Caco-2 (cell line): ENCODE measurements around the gene FAM83F. TPM values are rescaled to one million over a fixed set of nuclear protein-coding genes. Genes with fewer than 3 reads are reported as not detected.

Source experiments
- BruUV-seq: library from RNA; stranded (reverse); fragments of 400-500 nt; replicated peaks from 2 replicates; lab custom pipeline; 2021; lab: Mats Ljungman, UMichigan
- CTCF ChIA-PET: fragments of 300-600 bp; sonication (Branson Sonifier 250); formaldehyde crosslinking; loops from one replicate; lab custom pipeline; 2022; ENCODE audit warnings: antibody characterized with exemption; lab: Charles Lee
- POLR2A ChIA-PET: fragments of 300-600 bp; sonication (Branson Sonifier 250); formaldehyde crosslinking; loops from one replicate; lab custom pipeline; 2022; ENCODE audit warnings: antibody characterized with exemption; lab: Charles Lee
- DNase-seq, 2 experiments: peaks; one replicate each; pipeline versions ENCODE4 v3.0.0 to v3.0.0-alpha.2; 2020 to 2022
- H3K27me3 ChIP-seq: replicated peaks from 2 replicates; pipeline ENCODE4 v1.6.0; 2011; ENCODE audit warnings: low read length; ENCODE audit not compliant: control insufficient read depth, insufficient read depth
- H3K36me3 ChIP-seq: 2 replicates; pipeline ENCODE4 v1.5.1; 2011; ENCODE audit warnings: low read length; ENCODE audit not compliant: control insufficient read depth, insufficient read depth
- H3K4me1 ChIP-seq: fragments of 250-450 bp; sonication (Bioruptor Pico); 2 replicates; pipeline ENCODE4 v1.5.1; 2020; ENCODE audit warnings: mild to moderate bottlenecking
- H3K4me3 ChIP-seq: 2 replicates; pipeline ENCODE4 v1.5.1; 2011; ENCODE audit warnings: low read depth, mild to moderate bottlenecking, control low read depth, low read length
- H3K9me3 ChIP-seq: fragments of 250-450 bp; sonication (Bioruptor Pico); 2 replicates; pipeline ENCODE4 v1.5.1; 2020; ENCODE audit warnings: mild to moderate bottlenecking, moderate library complexity
- H3K27ac Mint-ChIP-seq: one replicate; pipeline ENCODE4 v1.8.0; 2022; ENCODE audit warnings: mixed read lengths; ENCODE audit not compliant: unreplicated experiment
- H3K27me3 Mint-ChIP-seq: one replicate; pipeline ENCODE4 v1.8.0; 2022; ENCODE audit warnings: mixed read lengths; ENCODE audit not compliant: insufficient read depth, unreplicated experiment
- H3K36me3 Mint-ChIP-seq: one replicate; pipeline ENCODE4 v1.8.0; 2022; ENCODE audit warnings: mild to moderate bottlenecking, mixed read lengths; ENCODE audit not compliant: insufficient read depth, unreplicated experiment
- H3K4me1 Mint-ChIP-seq: one replicate; pipeline ENCODE4 v1.8.0; 2022; ENCODE audit warnings: low read depth, mixed read lengths; ENCODE audit not compliant: unreplicated experiment
- H3K4me3 Mint-ChIP-seq: one replicate; pipeline ENCODE4 v1.8.0; 2022; ENCODE audit warnings: mild to moderate bottlenecking, moderate library complexity, mixed read lengths; ENCODE audit not compliant: unreplicated experiment
- H3K9me3 Mint-ChIP-seq: one replicate; pipeline ENCODE4 v1.8.0; 2022; ENCODE audit warnings: mixed read lengths; ENCODE audit not compliant: unreplicated experiment
- CTCF ChIP-seq, 2 experiments: fragments of 200-600 bp in 1 of 2; IDR thresholded peaks; 1 replicate in 1 of 2; 2 replicates in 1 of 2; pipeline versions ENCODE4 v1.5.1 to v1.8.0; 2011 to 2022; ENCODE audit warnings: antibody characterized with exemption in 1 of 2, control low read depth in 1 of 2, inconsistent platforms in 1 of 2, low read depth in 1 of 2, low read length in 1 of 2, mild to moderate bottlenecking in 1 of 2, moderate library complexity in 1 of 2; ENCODE audit not compliant: insufficient read depth in 1 of 2, severe bottlenecking in 1 of 2, unreplicated experiment in 1 of 2
- intact Hi-C: fragments of 100-400 bp; cut with micrococcal nuclease; formaldehyde crosslinking; loops from one replicate; pipeline ENCODE4 v1.10.0; 2022; ENCODE audit not compliant: unreplicated experiment
- total RNA-seq: library from RNA; stranded (reverse); gene quantifications from 2 replicates; pipeline ENCODE4 v1.2.3, GENCODE V29; 2022

FAM83F gene
- total RNA-seq, 1 experiment from 2014 or later, result 20.0 TPM

DNA sequence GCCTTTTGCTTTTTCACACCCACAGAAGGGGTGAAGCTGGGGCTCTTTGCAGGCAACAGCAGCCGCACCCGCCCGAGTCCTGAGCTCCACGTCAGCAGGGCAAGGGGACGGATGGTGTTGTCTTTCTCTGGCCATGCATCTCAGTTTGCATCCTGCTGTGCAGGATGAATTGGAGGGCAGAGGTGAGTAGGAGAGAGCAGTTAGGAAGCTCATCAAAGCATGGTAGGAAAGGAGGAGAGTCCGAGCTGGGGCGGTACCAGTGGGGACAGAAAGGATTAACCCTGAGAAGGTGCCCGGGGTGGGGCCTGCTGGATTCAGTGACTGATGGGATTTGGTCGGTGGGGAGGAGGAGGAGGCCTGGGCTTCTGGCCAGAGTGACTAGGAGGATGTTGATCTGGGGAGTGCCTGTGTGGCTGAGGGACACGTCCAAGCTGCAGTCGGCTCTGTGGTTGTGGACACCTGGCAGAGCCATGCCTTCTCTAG, 14.6 kb downstream of the FAM83F start:
- Mint-ChIP-seq H3K27ac (peak overlapping the region; percentile 26), H3K36me3 (peaks cover 8% of the 10 kb centered on the region), H3K9me3 (no peaks in the 10 kb centered on the region), H3K27me3 (no peaks in the 10 kb centered on the region), H3K4me1 (peaks cover 27% of the 10 kb centered on the region), H3K4me3 (no peak overlapping the region)
- TF ChIP-seq CTCF (IDR thresholded peaks at IDR 0.05; ENCODE audit: insufficient read depth in 1 of 2, low read depth in 1 of 2, low read length in 1 of 2, severe bottlenecking in 1 of 2, unreplicated experiment in 1 of 2), result no peak
- ChIA-PET POLR2A (no interaction called here), CTCF (interaction anchor here (1.2 kb wide), 1 partner anchor 27 kb away, joined by 4 read pairs; no protein-coding TSS in a partner anchor)
- no peaks in the 10 kb centered on the region for H3K9me3 ChIP-seq
- peaks cover 61% of the 10 kb centered on the region for H3K4me1 ChIP-seq
- intact Hi-C loops, result no loop called here
- no peak for DNase-seq
- H3K4me3 ChIP-seq, result no peak overlapping the region
- no TSS peak for BruUV-seq
- no peaks in the 10 kb centered on the region; the same call in 1 of the 2 replicates for H3K36me3 ChIP-seq
- no peaks in the 10 kb centered on the region for H3K27me3 ChIP-seq

DNA sequence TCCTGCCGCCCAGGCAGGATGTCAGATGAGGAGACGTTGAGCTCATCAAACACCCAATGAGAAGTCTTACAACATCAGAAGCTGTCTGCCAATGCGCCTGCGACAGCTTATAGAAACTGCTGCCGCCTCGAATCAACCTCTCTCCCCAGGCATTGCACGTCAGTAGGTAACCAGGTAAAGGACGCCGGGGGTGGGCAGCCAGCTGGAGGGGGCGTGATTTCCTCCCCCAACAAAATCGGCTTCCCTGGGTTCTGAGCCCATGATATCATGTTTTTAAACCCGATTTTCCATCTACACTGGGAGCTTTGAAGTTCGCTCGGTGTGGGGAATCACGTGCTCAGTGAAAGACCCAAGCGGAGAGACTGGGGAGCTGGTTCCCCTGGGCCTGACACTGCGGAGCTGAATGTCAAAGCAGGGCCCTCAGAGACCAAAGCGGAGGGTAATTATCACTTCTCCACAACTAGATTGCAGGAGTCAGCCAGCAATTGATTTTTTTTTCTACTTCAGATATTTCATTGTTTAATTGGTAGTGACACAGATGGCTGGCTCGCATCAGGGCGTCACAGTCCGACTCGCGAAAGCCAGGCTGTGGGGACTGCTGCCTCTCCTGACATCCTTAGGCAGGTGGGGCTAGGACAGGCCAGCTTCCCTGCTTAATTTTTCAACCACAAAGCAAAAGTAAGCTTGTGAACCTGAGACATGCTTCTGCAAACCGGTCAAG, 15.4 kb downstream of the FAM83F start:
- peak in 1 of 2 experiments; percentile 19 for DNase-seq
- Histone ChIP-seq H3K36me3 (no peaks in the 10 kb centered on the region; the same call in 1 of the 2 replicates), H3K4me1 (peaks cover 69% of the 10 kb centered on the region), H3K9me3 (no peaks in the 10 kb centered on the region), H3K4me3 (no peak overlapping the region), H3K27me3 (no peaks in the 10 kb centered on the region)
- no TSS peak for BruUV-seq
- peaks cover 8% of the 10 kb centered on the region for H3K36me3 Mint-ChIP-seq
- intact Hi-C loops, result no loop called here
- H3K4me3 Mint-ChIP-seq, result no peak overlapping the region
- H3K27ac Mint-ChIP-seq, result peak overlapping the region; percentile 26
- H3K9me3 Mint-ChIP-seq, result no peaks in the 10 kb centered on the region
- no peaks in the 10 kb centered on the region for H3K27me3 Mint-ChIP-seq
- ChIA-PET POLR2A (no interaction called here), CTCF (interaction anchor here (1.2 kb wide), 1 partner anchor 26 kb away, joined by 4 read pairs; no protein-coding TSS in a partner anchor)
- TF ChIP-seq CTCF (IDR thresholded peaks at IDR 0.05; ENCODE audit: insufficient read depth in 1 of 2, low read depth in 1 of 2, low read length in 1 of 2, severe bottlenecking in 1 of 2, unreplicated experiment in 1 of 2), result no peak
- peaks cover 35% of the 10 kb centered on the region for H3K4me1 Mint-ChIP-seq

- H3K36me3 ChIP-seq, result no peaks in the 10 kb centered on the region; the same call in 1 of the 2 replicates
- H3K27me3 ChIP-seq, result no peaks in the 10 kb centered on the region
- Mint-ChIP-seq H3K27ac (no peak overlapping the region), H3K4me1 (peaks cover 41% of the 10 kb centered on the region), H3K27me3 (no peaks in the 10 kb centered on the region), H3K4me3 (no peak overlapping the region), H3K36me3 (peaks cover 8% of the 10 kb centered on the region), H3K9me3 (no peaks in the 10 kb centered on the region)
- TF ChIP-seq CTCF (IDR thresholded peaks at IDR 0.05; ENCODE audit: insufficient read depth in 1 of 2, low read depth in 1 of 2, low read length in 1 of 2, severe bottlenecking in 1 of 2, unreplicated experiment in 1 of 2), result no peak
- H3K4me3 ChIP-seq, result no peak overlapping the region
- BruUV-seq, result no TSS peak
- peaks cover 75% of the 10 kb centered on the region for H3K4me1 ChIP-seq
- POLR2A ChIA-PET, result no interaction called here
- CTCF ChIA-PET, result no interaction called here
- no peaks in the 10 kb centered on the region for H3K9me3 ChIP-seq
- intact Hi-C loops, result no loop called here
- no peak for DNase-seq
These were observed 16.0 kb downstream of the FAM83F start for GRCh38 chr22:40010746-40011145.
